Stimulated activated naive CD8-positive, alpha-beta T cell treated with anti-CD3 and anti-CD28 coated beads, Interleukin-15, amount 100 ng/mL, for 72 hours (primary cell): Measurements from ENCODE around the gene RNASEH2B.

Source experiments
- ATAC-seq: fragments of 150-1000 bp; cut with Tn5 transposase; 2 replicates; pipeline ENCODE4 v1.10.0; 2021; ENCODE audit warnings: mild to moderate bottlenecking, moderate library complexity
- DNase-seq, 2 donors: peaks; one replicate each; pipeline ENCODE4 v3.0.0; 2021 to 2022
- H3K27ac Mint-ChIP-seq, 2 donors: one replicate each; pipeline ENCODE4 v1.8.0; 2022; ENCODE audit warnings: mild to moderate bottlenecking in 2 of 2, mixed read lengths in 2 of 2, moderate library complexity in 2 of 2
- H3K27me3 Mint-ChIP-seq: one replicate; pipeline ENCODE4 v1.8.0; 2022; ENCODE audit warnings: mixed read lengths
- H3K4me1 Mint-ChIP-seq: one replicate; pipeline ENCODE4 v1.8.0; 2022; ENCODE audit warnings: mild to moderate bottlenecking, mixed read lengths
- H3K4me3 Mint-ChIP-seq, 2 donors: one replicate each; pipeline ENCODE4 v1.8.0; 2022; ENCODE audit warnings: mild to moderate bottlenecking in 2 of 2, mixed read lengths in 2 of 2, moderate library complexity in 1 of 2
- H3K9me3 Mint-ChIP-seq, 2 donors: one replicate each; pipeline ENCODE4 v1.8.0; 2022; ENCODE audit warnings: mixed read lengths in 2 of 2

The RNASEH2B gene

GRCh38 chr13:50909605-50910484 is at the start of gene RNASEH2B:
TSS of gene RNASEH2B (plus strand) at chr13:50909791. CDS start at chr13:50910077, 286 bp downstream.
- Mint-ChIP-seq H3K27ac (peak within 1 kb of the TSS; percentile 98 to 99), H3K4me3 (peak within 1 kb of the TSS; percentile 76 to 94), H3K27me3 (no peaks in the 10 kb centered on the region), H3K9me3 (no peaks in the 10 kb centered on the region), H3K4me1 (peaks cover 34% of the 10 kb centered on the region)
- ATAC-seq (peak; percentile 89), DNase-seq (peak; percentile 76 to 79)

- no peak overlapping the region for H3K4me3 Mint-ChIP-seq
- H3K9me3 Mint-ChIP-seq: peaks cover 0 to 20% of the 10 kb centered on the region in 2 donors
Observed at GRCh38 chr13:50864492-50864891, 45.1 kb upstream of the RNASEH2B start.

GRCh38 chr13:50866817-50867636 is 42.6 kb upstream of the RNASEH2B start:
- ATAC-seq: no peak

More at GRCh38 chr13:50864492-50864891, 45.1 kb upstream of the RNASEH2B start:
- Mint-ChIP-seq H3K27me3 (no peaks in the 10 kb centered on the region), H3K4me1 (peaks cover 5% of the 10 kb centered on the region), H3K27ac (no peak overlapping the region)
- no peak for DNase-seq
- ATAC-seq: no peak

GRCh38 chr13:50867637-50867945 is 42.0 kb upstream of the RNASEH2B start:
- H3K27ac Mint-ChIP-seq: peak overlapping the region in 1 of 2 donors; percentile 10
- no peak for DNase-seq

More at GRCh38 chr13:50866817-50867636, 42.6 kb upstream of the RNASEH2B start:
- H3K4me3 Mint-ChIP-seq: no peak overlapping the region
- H3K4me1 Mint-ChIP-seq: peaks cover 5% of the 10 kb centered on the region
- no peaks in the 10 kb centered on the region for H3K9me3 Mint-ChIP-seq
- H3K27me3 Mint-ChIP-seq: no peaks in the 10 kb centered on the region
- DNase-seq: no peak
- H3K27ac Mint-ChIP-seq: peak overlapping the region; percentile 34 to 35

GRCh38 chr13:50871405-50871804 is 38.2 kb upstream of the RNASEH2B start:
- no peak for DNase-seq
- Mint-ChIP-seq H3K4me1 (no peaks in the 10 kb centered on the region), H3K27ac (no peak overlapping the region), H3K27me3 (no peaks in the 10 kb centered on the region), H3K9me3 (no peaks in the 10 kb centered on the region), H3K4me3 (no peak overlapping the region)
- no peak for ATAC-seq

More at GRCh38 chr13:50867637-50867945, 42.0 kb upstream of the RNASEH2B start:
- no peak for ATAC-seq
- Mint-ChIP-seq H3K4me3 (no peak overlapping the region), H3K4me1 (peaks cover 5% of the 10 kb centered on the region), H3K27me3 (no peaks in the 10 kb centered on the region), H3K9me3 (no peaks in the 10 kb centered on the region)

GRCh38 chr13:50873467-50873866 is 36.1 kb upstream of the RNASEH2B start:
- DNase-seq: no peak
- no peak overlapping the region for H3K27ac Mint-ChIP-seq

GRCh38 chr13:50873991-50874390 is 35.6 kb upstream of the RNASEH2B start:
- Mint-ChIP-seq H3K27ac (no peak overlapping the region), H3K27me3 (peaks cover 7% of the 10 kb centered on the region), H3K4me1 (no peaks in the 10 kb centered on the region), H3K9me3 (no peaks in the 10 kb centered on the region), H3K4me3 (no peak overlapping the region)
- ATAC-seq: no peak
- DNase-seq: no peak

More at GRCh38 chr13:50873467-50873866, 36.1 kb upstream of the RNASEH2B start:
- Mint-ChIP-seq H3K27me3 (peaks cover 7% of the 10 kb centered on the region), H3K4me3 (no peak overlapping the region), H3K4me1 (no peaks in the 10 kb centered on the region), H3K9me3 (no peaks in the 10 kb centered on the region)
- ATAC-seq: no peak

GRCh38 chr13:50882816-50883435 is 26.7 kb upstream of the RNASEH2B start:
- DNase-seq (no peak), ATAC-seq (no peak)
- Mint-ChIP-seq H3K27me3 (peaks cover 3% of the 10 kb centered on the region), H3K27ac (no peak overlapping the region), H3K4me1 (no peaks in the 10 kb centered on the region), H3K9me3 (peaks cover 0 to 14% of the 10 kb centered on the region in 2 donors), H3K4me3 (no peak overlapping the region)

GRCh38 chr13:50883728-50884127 is 25.9 kb upstream of the RNASEH2B start:
- ATAC-seq: no peak
- H3K9me3 Mint-ChIP-seq: peaks cover 0 to 14% of the 10 kb centered on the region in 2 donors
- no peak overlapping the region for H3K4me3 Mint-ChIP-seq
- H3K4me1 Mint-ChIP-seq: no peaks in the 10 kb centered on the region
- H3K27me3 Mint-ChIP-seq: no peaks in the 10 kb centered on the region
- DNase-seq: no peak
- H3K27ac Mint-ChIP-seq: no peak overlapping the region

- ATAC-seq: no peak
- DNase-seq: no peak
- Mint-ChIP-seq H3K4me3 (no peak overlapping the region), H3K27ac (no peak overlapping the region), H3K27me3 (no peaks in the 10 kb centered on the region), H3K9me3 (peaks cover 3 to 14% of the 10 kb centered on the region in 2 donors), H3K4me1 (no peaks in the 10 kb centered on the region)
Observed at GRCh38 chr13:50884265-50884664, 25.3 kb upstream of the RNASEH2B start.

- peaks cover 14% of the 10 kb centered on the region for H3K4me1 Mint-ChIP-seq
- no peak overlapping the region for H3K4me3 Mint-ChIP-seq
- DNase-seq: no peak
- peaks cover 3 to 6% of the 10 kb centered on the region in 2 donors for H3K9me3 Mint-ChIP-seq
- ATAC-seq: no peak
- no peak overlapping the region for H3K27ac Mint-ChIP-seq
- H3K27me3 Mint-ChIP-seq: no peaks in the 10 kb centered on the region
Observed at GRCh38 chr13:50887151-50887550, 22.4 kb upstream of the RNASEH2B start.

- DNase-seq: no peak
- ATAC-seq: no peak
- peaks cover 0 to 3% of the 10 kb centered on the region in 2 donors for H3K9me3 Mint-ChIP-seq
- H3K27me3 Mint-ChIP-seq: no peaks in the 10 kb centered on the region
- peaks cover 26% of the 10 kb centered on the region for H3K4me1 Mint-ChIP-seq
- no peak overlapping the region for H3K27ac Mint-ChIP-seq
- H3K4me3 Mint-ChIP-seq: no peak overlapping the region
Observed at GRCh38 chr13:50888362-50888761, 21.2 kb upstream of the RNASEH2B start.

- Mint-ChIP-seq H3K27me3 (no peaks in the 10 kb centered on the region), H3K4me1 (peaks cover 35% of the 10 kb centered on the region), H3K9me3 (peaks cover under 1 to 3% of the 10 kb centered on the region in 2 donors), H3K4me3 (no peak overlapping the region), H3K27ac (no peak overlapping the region)
- DNase-seq (no peak), ATAC-seq (no peak)
Observed at GRCh38 chr13:50889317-50889716, 20.3 kb upstream of the RNASEH2B start.

GRCh38 chr13:50891206-50891605 is 18.4 kb upstream of the RNASEH2B start:
- H3K4me1 Mint-ChIP-seq: peaks cover 42% of the 10 kb centered on the region
- no peak overlapping the region for H3K4me3 Mint-ChIP-seq
- H3K27ac Mint-ChIP-seq: no peak overlapping the region

GRCh38 chr13:50892210-50892944 is 17.2 kb upstream of the RNASEH2B start:
- peak; percentile 68 for ATAC-seq
- Mint-ChIP-seq H3K9me3 (peaks cover 7 to 10% of the 10 kb centered on the region in 2 donors), H3K4me1 (peaks cover 42% of the 10 kb centered on the region), H3K27ac (peak overlapping the region; percentile 31 to 91), H3K27me3 (no peaks in the 10 kb centered on the region), H3K4me3 (peak overlapping the region; percentile 76 to 82)
- DNase-seq: peak in 1 of 2 donors; percentile 39

More at GRCh38 chr13:50891206-50891605, 18.4 kb upstream of the RNASEH2B start:
- ATAC-seq (no peak), DNase-seq (no peak)
- peaks cover 7% of the 10 kb centered on the region in 2 donors for H3K9me3 Mint-ChIP-seq
- H3K27me3 Mint-ChIP-seq: no peaks in the 10 kb centered on the region
